HG03135 (cell line): Measurements from ENCODE around the gene CDR2.
"Not testable (repeated sequence)": the region's sequence is repeated elsewhere in the genome, so short reads cannot be mapped to it uniquely, and the experiment has no call there.

ENCODE experiments used
- ATAC-seq: cut with Tn5 transposase; IDR thresholded peaks from one replicate; pipeline ENCODE4 v1.9.1; 2021; ENCODE audit warnings: mild to moderate bottlenecking, moderate library complexity; ENCODE audit not compliant: unreplicated experiment

Gene CDR2

GRCh38 chr16:22375963-22376640, 1.7 kb upstream of the CDR2 start:
- ATAC-seq = no peak

DNA sequence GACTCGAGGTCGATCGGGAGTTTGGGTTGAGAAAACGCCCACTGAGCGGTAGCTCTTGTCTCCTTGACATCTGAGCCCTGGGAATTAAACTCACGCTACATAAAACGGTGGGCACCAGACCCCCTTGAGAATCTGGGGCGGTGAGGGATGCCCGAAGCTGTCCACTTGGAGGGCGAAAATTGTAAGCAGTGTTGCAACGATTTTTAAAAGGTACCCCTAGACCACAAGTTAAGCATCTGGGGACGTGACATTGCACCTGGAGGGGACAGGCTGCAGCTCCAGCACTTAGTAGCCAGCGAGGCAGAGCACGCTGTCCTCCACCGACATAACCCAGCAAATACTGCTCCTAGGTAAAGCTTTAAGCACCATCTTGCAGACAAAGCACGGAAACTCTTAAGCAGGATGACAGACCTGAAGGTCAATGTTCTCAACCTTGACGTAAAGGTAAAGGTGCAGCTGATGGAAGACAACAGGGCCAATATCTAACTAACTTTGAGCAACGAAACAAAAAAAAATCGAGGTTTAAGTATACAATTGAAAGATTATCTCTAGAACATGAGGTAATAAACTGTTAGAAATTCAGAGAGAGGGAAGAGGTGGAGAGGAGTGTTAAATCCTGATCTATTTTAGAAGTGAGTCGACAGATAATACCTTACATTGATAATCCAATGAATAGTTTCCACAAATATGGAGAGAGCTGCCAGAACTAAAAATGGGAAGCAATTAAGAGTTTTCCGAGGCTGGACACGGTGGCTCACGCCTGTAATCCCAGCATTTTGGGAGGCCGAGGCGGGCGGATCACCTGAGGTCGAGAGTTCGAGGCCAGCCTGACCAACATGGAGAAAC, 921 bp upstream of the CDR2 start:
- ATAC-seq = no peak

DNA sequence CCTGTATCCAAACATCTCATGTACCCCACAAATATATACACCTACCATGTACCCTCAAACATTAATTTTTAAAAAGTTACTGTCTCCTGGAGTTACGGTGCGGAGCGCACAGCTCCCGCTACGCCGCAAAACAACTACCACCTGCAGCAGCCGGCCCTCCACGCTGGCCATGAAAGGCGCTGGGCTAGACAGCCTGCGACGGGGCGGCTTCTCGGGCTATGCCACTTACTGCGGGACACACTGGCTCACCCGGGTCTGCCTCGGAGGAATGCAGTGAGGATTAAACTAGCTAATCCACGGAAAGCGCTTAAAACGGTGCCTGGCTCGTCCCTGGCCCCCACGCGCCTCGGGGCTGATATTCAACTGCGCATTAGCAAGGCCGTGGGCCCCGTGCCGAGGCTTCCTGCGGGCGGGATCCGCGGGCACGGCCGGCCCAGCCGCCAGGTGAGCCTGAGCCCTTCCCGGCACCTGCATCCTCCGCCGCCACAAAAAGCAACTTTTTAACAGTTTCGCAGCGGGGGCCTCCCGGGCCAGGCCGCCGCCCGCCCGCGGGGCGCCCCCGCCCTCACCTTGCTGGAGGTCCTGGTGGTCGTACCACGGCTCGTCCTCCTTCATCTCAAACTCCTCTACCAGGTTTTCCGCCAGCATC, 633 bp downstream of the CDR2 start:
- ATAC-seq = peak; percentile 11

GRCh38 chr16:22372882-22373661, 1.3 kb downstream of the CDR2 start:
- no peak for ATAC-seq

GRCh38 chr16:22370038-22370820, 4.2 kb downstream of the CDR2 start:
- ATAC-seq = no peak

DNA sequence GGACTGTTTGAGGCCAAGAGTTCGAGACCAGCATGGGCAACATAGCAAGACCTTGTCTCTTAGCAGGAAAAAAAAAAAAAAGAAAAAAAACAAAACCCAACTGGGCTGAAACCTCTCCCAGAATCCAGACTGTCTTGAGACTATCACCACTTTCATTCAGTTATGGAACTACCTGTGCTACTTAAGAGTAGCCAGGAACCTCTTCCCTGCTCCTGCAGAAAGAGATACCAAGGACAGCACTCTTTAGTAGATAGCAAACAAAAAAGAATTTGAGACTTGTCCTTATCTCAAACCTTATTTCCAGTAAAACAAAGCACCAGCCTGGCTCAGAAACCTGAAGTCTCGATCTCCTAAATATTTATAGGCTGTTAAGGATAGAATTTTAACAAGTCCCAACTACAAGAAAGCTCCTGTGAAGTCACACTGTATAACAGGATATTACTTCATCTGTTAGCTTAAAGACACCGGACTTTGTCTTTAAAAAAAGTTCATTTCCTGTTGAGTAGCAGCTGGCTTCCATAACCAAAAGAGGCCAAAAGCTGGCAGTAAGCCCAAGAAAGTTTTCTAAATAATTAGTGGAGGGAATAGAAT, 5.1 kb downstream of the CDR2 start:
- no peak for ATAC-seq

- ATAC-seq = not testable (repeated sequence)
These were observed 6.1 kb downstream of the CDR2 start for GRCh38 chr16:22368200-22368826.

- no peak for ATAC-seq
These were observed 7.5 kb downstream of the CDR2 start for GRCh38 chr16:22366889-22367288.

- ATAC-seq = no peak
These were observed 8.0 kb downstream of the CDR2 start for GRCh38 chr16:22366371-22366770.

DNA sequence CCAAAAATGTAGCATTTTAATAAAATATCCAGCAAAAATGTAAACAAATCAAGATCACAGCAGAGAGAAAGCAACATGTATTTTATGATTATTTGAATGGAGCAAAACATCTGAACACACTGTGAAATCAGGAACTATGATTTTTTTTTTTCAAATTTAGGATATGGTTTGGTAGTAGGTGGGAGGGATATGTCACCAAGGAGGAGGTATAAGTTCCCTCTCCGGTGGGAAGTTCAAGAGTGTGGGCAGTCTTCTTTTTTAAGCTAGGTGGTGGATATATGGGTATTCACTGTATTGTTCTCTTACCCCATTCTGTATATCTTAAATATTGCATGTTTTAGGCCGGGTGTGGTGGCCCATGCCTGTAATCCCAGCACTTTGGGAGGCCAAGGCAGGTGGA, 10.2 kb downstream of the CDR2 start:
- ATAC-seq = no peak

DNA sequence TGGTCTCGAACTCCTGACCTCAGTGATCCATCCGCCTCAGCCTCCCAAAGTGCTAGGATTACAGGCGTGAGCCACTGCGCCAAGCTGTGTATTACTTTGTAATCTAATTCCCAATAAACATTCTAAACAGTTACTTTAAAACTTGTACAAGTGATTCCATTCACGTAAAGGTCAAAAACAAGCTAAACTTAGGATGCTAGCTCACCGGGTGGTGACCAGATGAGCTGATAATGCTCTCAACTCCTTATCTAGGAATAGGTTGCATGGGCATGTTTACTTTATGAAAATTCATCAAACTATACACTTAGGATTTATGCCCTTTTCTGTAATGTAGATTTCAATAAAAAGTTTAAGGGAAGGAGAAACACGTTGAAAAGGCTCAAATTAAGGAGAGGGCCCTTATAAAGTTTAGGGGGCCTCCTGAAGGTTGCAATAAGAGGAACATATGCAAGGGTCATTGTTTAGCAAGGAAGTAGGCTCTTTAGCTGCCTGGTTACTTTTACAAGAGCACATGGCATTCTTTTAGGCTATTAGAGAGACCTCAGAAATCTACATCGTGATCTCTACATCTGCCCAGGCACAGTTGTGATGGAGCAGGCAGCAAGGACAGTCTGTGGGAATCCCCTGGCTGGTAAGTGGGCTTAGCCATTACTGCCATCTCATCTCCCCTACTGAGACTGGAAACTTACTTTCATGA, 13.3 kb downstream of the CDR2 start:
- no peak for ATAC-seq

DNA sequence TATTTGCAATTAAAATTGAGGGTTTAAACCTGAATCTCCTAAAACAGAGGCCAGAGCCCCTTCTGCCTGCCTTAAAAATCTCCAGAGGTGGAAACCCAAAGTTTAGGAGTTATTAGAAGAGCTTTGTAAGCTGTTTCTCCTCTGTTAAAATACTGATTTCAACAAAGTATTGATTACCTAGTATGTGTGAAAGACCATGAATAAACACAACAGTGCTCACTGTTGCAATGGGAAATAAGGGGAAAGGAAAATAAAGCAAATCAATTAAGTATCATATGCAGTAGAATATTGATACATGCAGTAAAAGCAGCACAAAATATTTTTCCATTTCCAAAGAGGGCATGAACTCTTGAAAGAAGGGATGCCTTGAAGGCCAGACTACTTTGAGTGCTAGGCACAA, 14.7 kb downstream of the CDR2 start:
- no peak for ATAC-seq

- ATAC-seq = peak; percentile 7
These were observed 16.4 kb downstream of the CDR2 start for GRCh38 chr16:22358000-22358399.

DNA sequence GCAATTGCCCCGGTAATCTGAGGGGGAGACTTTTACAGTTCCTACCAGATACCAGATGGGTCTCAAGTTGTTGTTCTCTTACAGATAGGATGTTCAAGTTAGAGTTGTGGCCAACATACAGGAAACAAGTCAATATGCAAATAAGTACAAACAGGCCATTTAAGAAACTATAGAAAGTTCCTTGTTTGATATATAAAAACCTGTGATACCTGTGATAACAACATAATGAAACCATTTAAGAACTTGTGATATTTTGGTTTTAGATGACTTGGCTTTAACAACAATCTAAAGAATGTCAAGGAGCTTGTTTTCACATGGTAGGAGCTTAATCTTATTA, 16.8 kb downstream of the CDR2 start:
- ATAC-seq = peak; percentile 62

DNA sequence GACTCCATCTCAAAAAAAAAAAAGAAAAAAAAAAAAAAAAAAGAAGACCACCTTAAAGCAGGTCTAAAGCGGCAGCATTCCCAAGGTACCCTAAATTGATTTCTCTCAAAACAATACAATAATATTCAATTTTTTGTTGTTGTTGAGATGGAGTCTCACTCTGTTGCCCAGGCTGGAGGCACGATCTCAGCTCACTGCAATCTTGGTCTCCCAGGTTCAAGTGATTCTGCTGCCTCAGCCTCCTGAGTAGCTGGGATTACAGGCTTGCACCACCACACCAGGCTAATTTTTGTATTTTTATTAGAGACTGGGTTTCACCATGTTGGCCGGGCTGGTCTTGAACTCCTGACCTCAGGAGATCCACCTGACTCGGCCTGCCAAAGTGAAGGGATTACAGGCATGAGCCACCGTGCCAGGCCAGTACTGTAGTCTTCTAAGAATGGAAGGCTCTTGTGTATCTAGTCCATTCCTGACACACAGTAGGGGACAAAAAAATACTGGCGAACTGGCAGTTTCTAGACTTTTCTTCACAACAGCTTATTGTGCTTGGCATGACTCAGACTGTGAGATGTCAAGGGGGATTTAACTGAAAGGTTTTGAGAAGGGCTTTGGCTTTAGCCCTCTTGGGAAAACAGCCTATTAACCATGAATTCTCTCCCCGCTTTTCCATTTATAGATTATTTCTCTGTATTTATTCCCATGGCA, 17.3 kb downstream of the CDR2 start:
- peak; percentile 18 for ATAC-seq

DNA sequence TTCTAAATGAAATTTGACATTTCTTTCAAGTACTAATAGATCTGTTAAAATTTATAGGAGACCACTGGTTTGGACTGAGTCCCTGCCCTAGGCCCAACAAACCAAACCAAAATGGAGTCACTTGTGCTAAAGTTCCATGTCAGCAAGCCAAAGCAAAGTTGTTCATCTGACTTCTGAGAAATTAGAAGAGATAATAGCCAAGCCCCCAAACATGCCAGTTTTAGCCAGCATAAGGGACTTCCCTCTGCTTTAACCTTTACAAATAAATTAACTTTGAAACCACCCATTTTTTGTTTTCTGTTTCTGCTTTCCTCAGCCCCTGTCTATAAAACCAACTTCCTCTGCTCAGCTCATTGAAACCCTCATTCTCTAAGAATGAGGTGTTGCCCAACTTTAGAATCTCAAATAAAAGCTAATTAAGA, 18.9 kb downstream of the CDR2 start:
- ATAC-seq = no peak

GRCh38 chr16:22353933-22354541, 20.4 kb downstream of the CDR2 start:
- ATAC-seq = no peak
